GM18870 (cell line): Measurements from ENCODE around the gene DCDC1.

Experiments
- ATAC-seq: cut with Tn5 transposase; IDR thresholded peaks from one replicate; pipeline ENCODE4 v1.9.1; 2021; ENCODE audit warnings: moderate library complexity; ENCODE audit not compliant: unreplicated experiment

Gene DCDC1

DNA sequence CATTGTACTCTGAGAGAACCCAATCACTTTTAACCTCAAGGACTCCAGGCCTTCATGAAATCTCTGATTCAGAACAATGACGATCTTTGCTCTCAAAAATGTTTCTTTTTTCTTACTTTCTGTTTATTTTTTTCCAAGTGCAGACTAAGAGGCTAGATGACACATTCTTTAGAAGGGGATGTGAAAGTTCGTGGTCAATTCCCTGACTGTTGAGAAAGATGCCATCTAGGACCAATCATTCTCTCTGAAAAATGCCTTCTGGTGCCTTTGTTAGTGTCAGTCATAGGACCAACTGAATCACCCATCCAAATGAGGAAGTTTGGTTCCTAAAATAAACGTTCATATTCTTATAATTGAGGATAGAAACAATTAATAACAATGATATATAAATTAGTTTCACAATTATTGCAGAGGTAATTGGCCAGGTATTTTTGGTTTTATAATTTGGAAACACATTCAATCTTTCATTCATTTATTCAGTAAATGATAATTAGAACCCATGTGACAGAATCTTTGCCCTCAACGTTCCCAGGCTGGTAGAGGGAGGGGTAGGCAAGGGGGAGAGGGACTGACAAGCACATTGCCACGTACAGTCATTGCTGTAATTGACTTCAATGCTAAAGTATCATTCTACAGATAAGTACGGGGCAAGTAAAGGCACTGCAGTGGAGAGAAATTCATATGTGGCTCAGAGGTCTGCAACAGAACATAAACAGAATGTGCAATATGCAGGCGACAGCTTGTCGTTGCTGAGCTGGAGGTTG, 450.0 kb downstream of the DCDC1 start:
- ATAC-seq, result peak; percentile 67

DNA sequence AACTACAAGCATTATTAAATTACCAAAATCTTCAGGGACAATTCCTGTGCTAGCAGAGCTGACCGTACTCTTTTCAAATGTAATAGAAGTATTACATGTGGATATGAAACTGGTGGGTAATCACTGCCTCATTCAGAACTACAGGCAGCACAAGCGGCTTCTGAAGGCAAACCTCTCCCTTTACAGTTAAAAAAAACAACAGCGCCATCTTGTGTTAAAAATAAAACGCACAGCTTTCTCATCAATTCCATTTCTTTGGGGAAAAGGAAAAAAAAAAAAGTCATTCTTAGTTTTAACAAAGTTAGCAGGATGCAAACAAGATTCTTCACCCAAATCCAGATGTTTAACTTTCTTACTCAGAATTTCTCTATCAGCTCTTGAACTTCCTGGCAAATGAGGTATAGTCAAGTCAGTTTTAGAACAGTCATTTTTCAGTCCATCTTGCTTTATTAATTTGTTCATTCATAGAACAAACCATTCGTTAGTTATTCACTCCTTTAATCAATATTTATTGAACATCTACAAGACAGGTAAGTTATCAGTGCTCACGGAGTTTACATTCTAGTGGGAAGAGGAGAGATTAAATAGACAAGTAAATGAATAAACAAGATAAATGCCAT, 451.6 kb downstream of the DCDC1 start:
- peak; percentile 62 for ATAC-seq

DNA sequence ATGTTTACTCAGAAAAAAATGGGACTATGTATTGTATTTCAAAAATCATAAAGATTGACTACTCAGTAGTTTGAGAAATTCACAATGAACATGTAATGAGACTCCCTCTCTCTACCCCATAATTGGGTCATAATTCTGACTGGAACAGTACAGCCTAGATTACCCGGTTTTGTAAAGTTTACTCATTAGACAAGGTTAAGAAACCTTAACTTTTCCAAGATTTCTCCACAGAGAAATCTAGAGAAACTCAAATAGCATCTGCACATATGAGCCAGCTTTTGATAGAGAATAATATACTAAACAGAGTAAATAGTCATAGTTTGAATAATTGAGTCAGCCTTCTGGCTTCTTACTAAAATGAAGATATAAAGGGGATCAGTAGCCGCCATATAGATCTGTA, 452.3 kb downstream of the DCDC1 start:
- no peak for ATAC-seq

DNA sequence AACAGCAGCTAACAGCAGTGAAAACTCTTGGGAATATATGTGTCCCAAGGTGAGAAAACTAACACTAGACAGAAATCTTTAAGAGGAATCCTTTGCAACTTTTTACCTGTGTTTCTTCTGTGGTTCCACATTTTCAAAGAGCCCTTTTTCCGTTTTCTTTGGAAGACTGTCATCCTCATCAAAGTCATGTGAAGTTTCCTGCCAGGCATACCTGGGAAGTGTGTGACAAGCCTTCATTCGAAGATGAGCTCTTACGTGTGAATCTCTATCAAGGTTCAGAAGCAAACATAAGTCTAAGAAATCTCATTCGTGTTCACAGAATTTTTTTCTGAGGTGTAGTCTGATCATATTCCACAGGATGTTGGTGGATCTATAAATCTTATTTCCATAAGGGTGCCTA, 452.8 kb downstream of the DCDC1 start:
- ATAC-seq, result no peak

DNA sequence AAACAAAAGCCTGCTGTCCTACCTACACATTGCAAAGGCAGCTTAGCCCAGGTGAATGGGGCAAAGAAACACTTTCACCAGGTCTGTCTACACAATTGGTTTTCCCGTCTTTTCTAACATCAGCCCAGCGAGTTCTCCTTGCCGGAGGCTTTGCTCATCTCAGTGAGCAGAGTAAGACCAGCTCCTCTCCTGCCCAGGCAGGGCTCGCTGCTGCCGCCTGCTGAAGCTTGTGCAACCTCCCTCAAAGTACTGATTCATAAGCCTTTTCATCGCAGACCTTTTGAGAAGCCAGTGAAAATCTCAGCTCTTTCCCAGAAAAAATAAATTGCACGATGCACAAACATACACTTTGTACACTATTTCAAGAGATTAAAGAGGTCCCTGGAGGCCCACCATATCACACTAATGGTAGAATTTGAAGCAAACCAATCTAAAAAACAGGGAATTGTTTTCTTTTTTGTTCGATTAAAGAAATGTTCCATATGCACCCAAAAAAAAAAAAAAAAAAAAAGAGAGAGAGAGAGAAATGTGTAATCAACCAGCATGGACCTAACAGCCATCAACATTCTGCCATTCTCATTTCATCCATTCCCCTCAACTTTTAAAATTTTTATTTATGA, 455.3 kb downstream of the DCDC1 start:
- no peak for ATAC-seq

DNA sequence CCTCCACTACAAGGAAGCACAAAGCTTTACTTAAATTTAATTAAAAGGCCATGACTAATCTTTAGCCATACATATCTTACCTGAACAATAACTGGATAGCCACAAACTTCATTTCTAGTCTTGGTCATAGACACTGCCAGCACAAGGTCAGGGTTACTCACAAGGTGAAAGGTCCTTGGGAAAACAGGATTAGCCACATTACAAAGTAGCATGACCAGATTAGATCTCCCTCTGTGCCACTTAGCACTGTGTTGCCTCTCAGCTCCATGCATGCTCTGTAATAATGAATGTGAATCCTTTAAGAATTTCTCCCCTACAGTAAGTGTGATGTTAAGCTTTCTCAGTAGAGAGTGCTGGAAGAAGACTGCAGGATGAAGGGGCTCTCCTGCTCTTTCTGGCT, 458.3 kb downstream of the DCDC1 start:
- no peak for ATAC-seq

DNA sequence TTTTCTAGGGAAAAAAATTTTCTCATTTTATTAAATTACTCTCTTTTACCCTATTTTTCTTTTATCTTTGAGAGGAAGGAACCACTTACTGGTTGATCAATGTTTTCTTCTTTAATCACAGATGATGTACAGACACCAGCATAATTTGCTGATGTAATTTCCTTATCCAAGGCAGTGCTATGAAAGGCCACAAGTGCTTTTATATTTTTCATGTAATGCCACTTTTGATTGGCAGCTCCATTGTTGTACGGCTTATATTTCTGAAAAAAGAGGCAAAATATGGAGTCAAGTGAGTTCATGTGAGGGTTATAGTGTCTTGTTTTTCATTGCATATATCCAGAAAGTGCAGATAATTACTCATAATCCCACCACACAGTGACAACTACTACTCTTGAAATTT, 460.7 kb downstream of the DCDC1 start:
- no peak for ATAC-seq

DNA sequence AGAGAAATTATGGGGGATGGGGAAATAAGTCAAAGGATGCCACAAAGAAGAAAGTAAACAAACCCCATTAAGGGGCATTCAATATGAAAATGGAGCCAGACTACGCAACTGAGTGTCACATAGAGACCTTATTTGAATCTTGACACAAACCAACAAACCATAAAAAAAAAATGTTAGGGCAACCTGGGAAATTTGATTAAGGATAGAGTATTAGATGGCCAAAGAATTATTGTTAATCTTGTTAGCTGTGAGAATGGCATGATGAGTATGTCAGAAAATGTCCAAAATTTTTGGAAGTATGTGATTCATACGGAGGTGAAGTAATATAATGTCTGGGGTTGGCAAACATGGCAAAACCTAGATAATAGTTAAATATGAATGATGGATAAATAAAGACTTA, 461.3 kb downstream of the DCDC1 start:
- ATAC-seq, result no peak

DNA sequence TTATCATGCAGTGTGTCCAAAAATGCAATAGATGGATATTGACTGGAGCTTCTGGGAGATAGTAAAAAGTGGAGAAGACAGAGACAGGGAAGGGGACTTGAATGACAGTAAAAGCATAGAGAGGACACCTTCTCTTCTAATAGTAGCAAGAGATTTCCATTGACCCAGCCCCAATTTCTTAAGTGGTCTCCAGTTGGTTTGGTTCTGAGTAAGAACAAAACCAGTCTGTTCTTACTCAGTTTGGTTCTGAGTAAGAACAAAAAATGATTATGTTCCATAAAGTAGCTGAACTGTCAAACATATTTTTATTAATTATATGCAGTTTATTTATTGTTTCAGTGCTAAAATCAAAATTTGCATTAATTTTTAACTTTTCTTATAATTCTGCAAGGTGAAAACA, 466.6 kb downstream of the DCDC1 start:
- no peak for ATAC-seq

DNA sequence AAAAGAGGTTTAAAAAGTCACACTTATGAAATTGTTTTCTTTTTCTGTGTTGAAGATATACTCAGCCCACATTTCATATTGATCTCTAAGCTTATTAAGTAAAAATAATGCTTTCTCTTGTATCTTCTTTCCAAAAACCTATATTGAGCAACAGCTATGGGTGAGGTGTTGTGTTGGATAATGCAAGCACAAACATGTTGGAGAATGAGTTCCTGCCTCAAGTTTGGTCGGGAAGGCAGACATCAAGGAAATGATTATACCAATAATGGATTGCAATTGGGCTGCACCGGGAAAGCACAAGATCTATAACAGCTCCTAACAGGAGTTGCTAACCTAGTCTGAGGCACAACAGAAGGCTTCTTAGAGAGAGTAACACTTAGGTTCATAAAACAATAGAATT, 474.5 kb downstream of the DCDC1 start:
- no peak for ATAC-seq

DNA sequence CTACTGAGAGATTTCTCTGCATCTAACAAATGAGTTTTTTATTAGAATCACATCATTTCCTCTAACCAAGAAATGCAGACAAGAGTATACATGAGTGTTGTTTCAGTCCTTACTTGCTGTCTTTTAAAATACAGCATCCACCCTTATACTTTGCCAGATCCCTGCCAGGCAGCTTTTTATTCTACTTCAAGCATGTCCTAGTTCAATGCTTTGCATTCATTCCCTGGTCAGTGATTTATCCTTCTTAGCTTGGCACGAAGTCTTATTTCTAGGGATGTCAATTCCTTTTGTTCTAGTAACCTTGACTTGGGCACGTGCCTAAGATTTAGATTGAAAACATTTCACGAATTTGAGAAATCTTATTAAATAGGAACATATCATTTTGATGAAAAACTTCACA, 476.2 kb downstream of the DCDC1 start:
- no peak for ATAC-seq

DNA sequence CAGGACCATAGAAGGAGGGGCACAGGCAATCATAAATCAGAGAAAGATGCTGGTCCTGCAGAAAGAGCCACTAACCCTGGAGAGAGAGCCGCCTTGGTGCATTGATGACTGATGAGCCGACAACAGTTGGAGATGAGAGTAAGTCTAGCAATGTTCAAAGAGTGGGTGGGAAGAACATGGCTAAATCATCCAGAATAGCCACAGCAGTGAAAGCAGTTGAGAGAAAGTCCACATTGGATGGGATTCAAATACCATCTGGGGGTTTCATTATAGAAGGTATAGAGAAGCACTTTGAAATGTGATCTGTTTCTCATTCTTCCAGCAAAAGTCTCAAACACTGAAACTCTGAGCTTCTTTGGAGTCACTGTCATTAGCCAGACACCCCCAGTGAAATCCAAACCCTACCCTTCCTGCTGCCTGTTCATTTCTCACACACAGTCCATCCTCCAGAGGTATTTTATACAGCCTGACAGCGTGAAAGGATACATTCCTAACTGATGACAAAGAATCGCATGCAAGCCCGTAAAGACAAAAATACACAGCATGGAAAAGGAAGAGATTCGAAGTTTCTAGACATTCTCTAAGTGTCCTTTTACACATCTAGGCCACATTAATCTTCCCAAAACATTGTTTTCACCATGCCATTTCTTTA, 480.3 kb downstream of the DCDC1 start:
- ATAC-seq, result no peak

DNA sequence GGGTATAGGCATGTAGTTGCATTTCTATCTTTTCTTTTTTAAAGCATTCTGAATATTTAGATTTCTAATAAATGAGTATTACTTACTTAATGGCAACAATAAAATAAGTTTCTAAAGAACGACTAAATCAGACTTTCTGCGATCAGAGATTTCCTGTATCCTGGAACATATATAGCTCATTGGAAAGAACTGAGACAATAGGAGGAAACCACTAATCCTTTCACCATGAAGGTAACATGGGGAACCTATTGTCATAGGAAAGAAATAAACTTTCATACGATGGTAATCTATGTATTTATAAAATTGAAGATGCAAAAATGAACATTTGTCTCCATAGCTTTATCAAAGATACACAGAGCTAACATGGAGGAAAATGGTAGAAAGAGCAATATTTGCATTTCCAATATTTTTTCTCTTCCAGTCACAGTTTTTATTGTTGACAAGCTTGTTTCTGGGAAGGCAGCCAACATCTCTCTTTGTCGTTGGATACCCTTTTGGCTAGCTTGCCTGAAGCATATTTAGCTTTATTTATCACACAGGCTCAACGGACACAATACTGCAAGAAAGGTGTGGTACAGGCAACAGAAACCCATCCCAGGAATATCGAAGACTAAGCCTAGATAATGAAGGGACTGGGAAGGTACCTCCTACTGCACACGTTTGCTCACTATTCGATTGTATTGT, 490.1 kb downstream of the DCDC1 start:
- no peak for ATAC-seq

DNA sequence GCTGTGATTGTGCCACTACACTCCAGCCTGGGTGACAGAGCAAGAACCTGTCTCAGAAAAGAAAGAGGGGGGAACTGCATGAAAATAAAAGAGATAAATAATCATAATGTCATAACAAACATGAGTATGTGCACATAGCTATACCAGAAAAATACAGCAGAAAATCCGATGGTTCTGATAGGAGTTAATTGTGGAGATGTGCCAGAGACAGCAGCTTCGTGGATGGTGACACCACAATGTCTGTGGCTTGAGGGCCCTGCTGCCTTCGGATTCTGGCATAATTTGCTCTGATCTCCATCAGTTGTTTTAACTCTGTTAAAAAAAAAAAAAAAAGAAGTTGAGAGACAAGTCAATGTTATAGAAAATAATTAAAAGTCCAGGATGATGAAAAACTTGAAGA, 491.1 kb downstream of the DCDC1 start:
- no peak for ATAC-seq

DNA sequence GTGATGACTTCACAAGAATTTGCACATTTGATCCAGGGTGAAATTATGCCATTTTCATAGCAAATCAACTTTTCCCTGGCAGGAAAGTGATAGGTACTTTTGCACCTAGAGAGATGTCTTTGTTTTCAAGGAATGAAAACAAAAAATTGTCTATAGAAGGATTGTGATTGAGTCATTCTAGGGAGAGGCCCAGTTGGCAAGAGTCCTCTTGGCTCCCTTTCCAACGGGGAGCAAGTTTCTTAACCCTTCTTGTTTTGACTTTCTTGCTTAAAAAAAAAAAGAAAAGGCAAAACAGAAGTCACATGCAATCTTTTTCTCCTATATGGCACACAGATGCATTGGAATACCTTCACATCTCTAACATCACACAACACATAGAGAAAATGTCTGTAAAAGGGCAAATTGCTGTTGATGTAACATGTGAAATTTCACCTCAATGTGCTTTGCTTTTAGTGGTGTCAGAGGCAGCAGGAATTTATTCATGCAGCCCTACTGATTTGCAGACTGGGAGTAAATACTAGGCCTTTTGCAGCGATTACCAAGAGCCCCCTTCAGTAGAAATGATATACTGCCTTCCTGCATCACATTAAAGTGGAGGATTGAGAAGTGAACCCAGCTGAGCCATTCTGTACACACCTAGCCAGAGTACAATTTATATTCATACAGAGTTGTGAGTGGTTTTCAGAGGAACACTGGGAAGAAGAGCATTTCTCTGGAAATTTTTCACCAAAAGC, 492.7 kb downstream of the DCDC1 start:
- ATAC-seq, result no peak

DNA sequence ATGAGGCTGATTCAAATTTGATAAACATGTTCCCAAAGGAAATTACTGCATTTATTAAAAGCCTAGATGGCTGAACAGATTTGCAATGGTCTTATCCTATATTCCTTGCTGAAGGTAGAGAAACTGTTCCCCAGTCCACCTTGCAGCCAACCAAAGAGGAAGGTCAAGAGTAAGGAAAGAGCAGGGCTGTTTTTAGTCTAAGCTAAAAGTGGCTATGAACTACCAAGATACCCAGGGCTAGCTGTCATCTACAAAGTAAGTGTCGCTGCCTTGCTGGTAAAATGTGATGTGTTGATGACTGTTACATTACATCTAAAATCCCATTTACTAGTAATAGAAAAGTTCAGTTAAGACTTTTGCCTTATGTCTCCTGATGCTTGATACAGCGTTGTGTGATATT, 493.3 kb downstream of the DCDC1 start:
- ATAC-seq, result no peak

DNA sequence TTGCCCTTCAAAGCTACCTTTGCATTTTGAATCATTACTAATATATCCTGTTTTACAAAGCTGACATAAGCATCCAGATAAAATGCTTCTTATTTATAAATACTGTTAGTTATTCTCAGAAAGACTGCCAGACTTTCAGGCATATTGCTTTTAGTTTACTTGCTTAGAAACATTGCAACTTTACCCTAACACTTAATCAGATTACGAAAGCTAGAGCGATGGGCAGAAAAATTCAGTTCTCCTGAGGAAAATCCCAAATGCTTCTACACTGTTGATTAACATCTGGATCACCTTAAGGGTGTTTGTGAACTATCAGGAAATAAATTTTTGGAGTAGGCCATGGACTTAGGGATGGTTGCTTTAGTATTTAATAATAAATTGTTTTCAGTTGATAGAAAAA, 493.7 kb downstream of the DCDC1 start:
- no peak for ATAC-seq

DNA sequence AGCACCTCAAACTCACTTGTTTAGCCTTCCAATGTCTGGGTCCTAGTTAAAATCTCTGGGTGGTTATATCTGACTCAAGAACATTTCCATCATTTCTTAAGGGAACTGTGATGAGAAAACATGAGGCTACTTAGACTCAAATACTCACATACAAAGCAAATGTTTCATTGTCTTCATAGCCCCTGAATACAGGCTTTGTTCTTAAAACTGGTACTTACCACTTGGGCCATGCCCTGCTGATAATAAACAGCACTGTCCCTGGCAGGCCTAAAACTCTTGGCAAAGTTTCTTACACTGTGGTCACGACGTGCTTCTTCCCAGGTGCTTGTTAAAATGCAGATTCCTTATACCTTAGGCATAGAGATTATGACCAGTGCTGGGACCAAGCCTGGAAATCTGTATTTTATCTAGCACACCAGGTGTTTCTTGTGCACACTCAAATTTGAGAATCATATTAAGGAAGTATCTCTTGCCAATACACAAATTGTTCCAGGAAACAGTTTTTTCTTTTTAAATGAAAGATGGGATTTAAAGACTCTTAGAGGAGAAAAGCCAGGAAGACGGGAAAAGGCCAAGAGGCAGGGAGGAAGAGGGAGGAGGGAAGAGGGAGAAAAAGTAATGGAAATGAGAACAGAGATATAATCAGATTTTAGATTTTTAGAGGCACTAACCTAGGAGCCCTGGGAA, 495.5 kb downstream of the DCDC1 start:
- ATAC-seq, result no peak

DNA sequence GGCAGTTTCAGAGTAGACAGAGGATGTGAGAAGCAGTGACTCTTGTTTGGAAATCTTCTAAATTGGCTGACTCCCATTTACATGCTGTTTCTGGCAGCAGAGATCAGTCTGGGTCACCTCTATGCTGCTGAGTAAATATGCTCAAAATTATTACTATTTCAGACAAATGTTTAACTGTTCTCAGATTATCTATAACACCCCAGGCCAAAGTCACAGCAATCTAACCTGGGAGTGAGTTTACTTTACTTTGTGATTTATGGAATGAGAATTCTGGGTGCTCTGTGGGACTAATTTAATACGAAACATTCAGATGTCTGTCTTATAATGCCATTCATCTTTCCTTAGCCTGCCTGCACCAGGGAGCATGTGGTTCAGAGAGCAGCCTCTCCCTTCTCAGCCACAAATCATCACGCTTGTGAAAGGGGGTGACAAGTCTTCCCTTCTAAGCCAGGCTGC, 500.9 kb downstream of the DCDC1 start:
- no peak for ATAC-seq

DNA sequence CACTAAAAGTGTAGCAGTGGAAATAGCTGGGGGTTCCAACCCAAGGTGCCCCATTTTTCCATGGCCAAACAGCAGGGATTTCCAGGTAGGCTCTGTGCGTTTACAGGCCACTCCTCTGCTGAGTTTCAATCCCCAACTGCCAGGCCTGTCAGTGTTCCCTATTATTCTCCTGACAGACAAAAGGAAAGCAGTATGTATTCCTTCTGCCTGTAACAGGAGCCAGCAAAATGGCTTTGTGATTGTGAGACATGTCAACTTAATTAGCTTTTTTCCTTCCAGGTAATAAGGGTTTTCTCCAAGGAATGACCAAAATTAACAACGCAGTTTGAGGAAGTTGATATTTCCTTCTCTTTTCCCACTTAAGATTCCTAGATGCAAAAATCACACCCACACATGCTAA, 506.3 kb downstream of the DCDC1 start:
- ATAC-seq, result no peak
